ENCODE measurements around the gene PFKP. TPM values are rescaled to one million over a fixed set of nuclear protein-coding genes. Genes with fewer than 3 reads are reported as not detected.

PFKP gene
- total RNA-seq, 1 donor from 2014 or later, result 55.2 TPM

DNA sequence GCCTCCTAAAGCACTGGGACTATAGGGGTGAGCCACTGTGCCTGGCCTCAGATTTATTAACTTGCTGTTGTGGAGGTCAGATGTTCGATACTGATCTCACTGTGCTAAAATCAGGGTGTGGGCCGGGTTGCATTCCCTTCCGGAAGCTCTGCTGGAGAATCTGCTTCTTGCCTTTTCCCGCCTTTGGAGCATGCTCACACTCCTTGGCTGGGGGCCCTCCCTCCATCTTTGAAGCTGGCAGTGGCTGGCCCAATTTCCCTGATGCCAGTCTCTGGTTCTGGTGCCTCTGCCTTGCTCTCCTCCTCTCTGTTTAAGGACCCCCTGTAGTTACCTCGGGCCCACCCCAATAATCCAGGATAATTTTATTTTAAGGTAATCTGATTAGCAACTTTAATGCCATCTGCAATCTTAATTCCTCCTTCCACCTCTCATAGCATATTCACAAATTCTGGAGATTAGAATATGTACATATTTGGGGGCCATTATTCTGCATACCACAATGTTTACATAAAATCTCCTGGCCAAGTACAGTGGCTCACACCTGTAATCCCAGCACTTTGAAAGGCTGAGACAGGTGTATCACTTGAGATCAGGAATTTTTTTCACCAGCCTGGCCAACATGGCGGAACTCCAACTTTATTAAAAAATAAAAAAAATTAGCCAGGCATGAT is 113.1 kb downstream of the PFKP start:
- no peaks in the 10 kb centered on the region for H3K79me2 ChIP-seq (ENCODE audit: low read depth)
- no peak overlapping the region for H3K9ac ChIP-seq
- H3K27me3 Mint-ChIP-seq (ENCODE audit: insufficient read depth, low read depth), result no peaks in the 10 kb centered on the region
- H3K4me1 ChIP-seq, result peaks cover 6% of the 10 kb centered on the region
- peaks cover 4% of the 10 kb centered on the region for H3K9me3 Mint-ChIP-seq
- no peaks in the 10 kb centered on the region for H3K27me3 ChIP-seq
- no peaks in the 10 kb centered on the region for H3K36me3 ChIP-seq
- no peak overlapping the region for H3K27ac Mint-ChIP-seq
- H3K4me2 ChIP-seq, result no peak overlapping the region
- TF ChIP-seq EZH2 (IDR thresholded peaks at IDR 0.05), result no peak
- no peak for TF ChIP-seq EZH2phosphoT487 (IDR thresholded peaks at IDR 0.05)
- TF ChIP-seq, protein P1, sequence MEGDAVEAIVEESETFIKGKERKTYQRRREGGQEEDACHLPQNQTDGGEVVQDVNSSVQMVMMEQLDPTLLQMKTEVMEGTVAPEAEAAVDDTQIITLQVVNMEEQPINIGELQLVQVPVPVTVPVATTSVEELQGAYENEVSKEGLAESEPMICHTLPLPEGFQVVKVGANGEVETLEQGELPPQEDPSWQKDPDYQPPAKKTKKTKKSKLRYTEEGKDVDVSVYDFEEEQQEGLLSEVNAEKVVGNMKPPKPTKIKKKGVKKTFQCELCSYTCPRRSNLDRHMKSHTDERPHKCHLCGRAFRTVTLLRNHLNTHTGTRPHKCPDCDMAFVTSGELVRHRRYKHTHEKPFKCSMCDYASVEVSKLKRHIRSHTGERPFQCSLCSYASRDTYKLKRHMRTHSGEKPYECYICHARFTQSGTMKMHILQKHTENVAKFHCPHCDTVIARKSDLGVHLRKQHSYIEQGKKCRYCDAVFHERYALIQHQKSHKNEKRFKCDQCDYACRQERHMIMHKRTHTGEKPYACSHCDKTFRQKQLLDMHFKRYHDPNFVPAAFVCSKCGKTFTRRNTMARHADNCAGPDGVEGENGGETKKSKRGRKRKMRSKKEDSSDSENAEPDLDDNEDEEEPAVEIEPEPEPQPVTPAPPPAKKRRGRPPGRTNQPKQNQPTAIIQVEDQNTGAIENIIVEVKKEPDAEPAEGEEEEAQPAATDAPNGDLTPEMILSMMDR (IDR thresholded peaks at IDR 0.05), result no peak
- no peak overlapping the region for H3K27ac ChIP-seq
- H3F3A ChIP-seq (ENCODE audit: low read depth), result peaks cover 3% of the 10 kb centered on the region
- H3K4me1 Mint-ChIP-seq, result peaks cover 12% of the 10 kb centered on the region
- no peaks in the 10 kb centered on the region for H3K9me3 ChIP-seq (ENCODE audit: low read depth)
- no peaks in the 10 kb centered on the region for H3K36me3 Mint-ChIP-seq
- DNase-seq (ENCODE audit: low spot score), result no peak
- no peak overlapping the region for H2AFZ ChIP-seq (replicated peaks)
- H4K20me1 ChIP-seq (ENCODE audit: low read depth), result no peaks in the 10 kb centered on the region
- no peak overlapping the region for H3K4me3 ChIP-seq
- H3K4me3 Mint-ChIP-seq, result no peak overlapping the region

DNA sequence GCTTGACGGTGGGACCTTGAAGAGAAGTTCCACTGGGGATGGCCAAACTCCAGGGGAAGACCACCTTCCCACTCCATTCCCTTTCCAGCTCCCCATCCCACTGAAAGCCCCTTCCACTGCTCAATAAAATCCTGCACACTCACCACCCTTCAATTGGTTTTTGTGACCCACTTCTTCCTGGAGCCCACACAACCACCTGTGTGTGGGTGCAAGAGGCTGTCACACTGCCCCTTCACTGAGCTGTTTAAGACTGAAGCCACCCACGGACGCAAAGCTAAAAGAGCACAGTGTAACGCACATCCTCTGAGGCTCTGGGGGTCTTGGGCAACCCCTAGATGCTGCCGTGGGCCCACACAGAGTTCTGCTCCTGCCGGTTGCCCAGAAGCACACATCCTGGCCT is 118.0 kb downstream of the PFKP start:
- Histone ChIP-seq H3K27ac (no peak overlapping the region), H2AFZ (replicated peaks) (no peak overlapping the region), H3K9me3 (ENCODE audit: low read depth) (no peaks in the 10 kb centered on the region), H3K9ac (no peak overlapping the region), H3K4me1 (peaks cover 6% of the 10 kb centered on the region), H3K4me3 (no peak overlapping the region), H3F3A (ENCODE audit: low read depth) (peaks cover 3% of the 10 kb centered on the region), H3K27me3 (no peaks in the 10 kb centered on the region), H4K20me1 (ENCODE audit: low read depth) (no peaks in the 10 kb centered on the region), H3K4me2 (no peak overlapping the region), H3K36me3 (no peaks in the 10 kb centered on the region), H3K79me2 (ENCODE audit: low read depth) (no peaks in the 10 kb centered on the region)
- Mint-ChIP-seq H3K27ac (no peak overlapping the region), H3K36me3 (no peaks in the 10 kb centered on the region), H3K4me1 (peaks cover 22% of the 10 kb centered on the region), H3K9me3 (peaks cover 12% of the 10 kb centered on the region), H3K27me3 (ENCODE audit: insufficient read depth, low read depth) (peaks cover 2% of the 10 kb centered on the region), H3K4me3 (no peak overlapping the region)
- DNase-seq (ENCODE audit: low spot score), result no peak
- TF ChIP-seq, protein P1 (IDR thresholded peaks at IDR 0.05), result no peak
- TF ChIP-seq EZH2phosphoT487 (IDR thresholded peaks at IDR 0.05), result no peak
- no peak for TF ChIP-seq EZH2 (IDR thresholded peaks at IDR 0.05)

DNA sequence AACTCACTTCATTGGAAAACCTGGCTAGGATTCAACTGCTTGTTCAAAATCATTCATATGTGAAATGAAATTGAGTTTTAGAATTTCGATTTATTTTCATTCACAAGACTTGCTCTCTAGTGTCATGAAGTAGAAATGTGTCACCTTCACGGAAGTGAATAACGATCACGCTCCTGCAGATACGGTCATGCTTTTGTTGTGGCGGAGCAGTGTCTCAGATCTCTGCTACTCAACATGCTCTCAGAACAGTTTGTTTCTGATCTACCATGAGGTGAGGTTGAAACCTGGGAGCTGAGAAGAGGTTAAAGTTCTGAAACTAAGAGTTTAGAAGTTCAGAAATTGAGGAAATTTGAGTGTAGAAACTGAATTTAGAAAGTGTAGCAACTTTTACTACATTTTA is 119.0 kb downstream of the PFKP start:
- Histone ChIP-seq H3K27ac (no peak overlapping the region), H3K9ac (no peak overlapping the region), H4K20me1 (ENCODE audit: low read depth) (no peaks in the 10 kb centered on the region), H3K79me2 (ENCODE audit: low read depth) (no peaks in the 10 kb centered on the region), H3K27me3 (no peaks in the 10 kb centered on the region), H2AFZ (replicated peaks) (no peak overlapping the region), H3F3A (ENCODE audit: low read depth) (peaks cover 3% of the 10 kb centered on the region), H3K4me2 (no peak overlapping the region), H3K9me3 (ENCODE audit: low read depth) (no peaks in the 10 kb centered on the region), H3K4me1 (peaks cover 6% of the 10 kb centered on the region), H3K4me3 (no peak overlapping the region), H3K36me3 (no peaks in the 10 kb centered on the region)
- no peaks in the 10 kb centered on the region for H3K36me3 Mint-ChIP-seq
- peaks cover 22% of the 10 kb centered on the region for H3K4me1 Mint-ChIP-seq
- H3K27ac Mint-ChIP-seq, result no peak overlapping the region
- TF ChIP-seq EZH2 (IDR thresholded peaks at IDR 0.05) (no peak), EZH2phosphoT487 (IDR thresholded peaks at IDR 0.05) (no peak)
- TF ChIP-seq, protein P1 (IDR thresholded peaks at IDR 0.05), result no peak
- H3K9me3 Mint-ChIP-seq, result peaks cover 10% of the 10 kb centered on the region
- H3K4me3 Mint-ChIP-seq, result no peak overlapping the region
- H3K27me3 Mint-ChIP-seq (ENCODE audit: insufficient read depth, low read depth), result peaks cover 2% of the 10 kb centered on the region
- DNase-seq (ENCODE audit: low spot score), result no peak

Other genes with a start within 250 kb of the PFKP start
- gene PITRM1, start 105.2 kb downstream of the PFKP start, total RNA-seq (ENCODE audit: low replicate concordance), result 27.2 and 38.0 TPM in 2 replicates

All from neural progenitor cell (in vitro differentiated cells).